CD8-positive, alpha-beta memory T cell (primary cell): Measurements from ENCODE around the gene PPP2R5C. TPM values are rescaled to one million over a fixed set of nuclear protein-coding genes. Genes with fewer than 3 reads are reported as not detected.
A peak's percentile ranks its signal among the peaks of the same experiment; 100 is the strongest.

ENCODE experiments used
- CTCF ChIA-PET: fragments of 350-600 bp; sonication (Branson Sonifier 250); formaldehyde crosslinking; loops from one replicate; lab custom pipeline; 2021; ENCODE audit warnings: antibody characterized with exemption; lab: Charles Lee
- POLR2A ChIA-PET: fragments of 350-600 bp; sonication (Branson Sonifier 250); formaldehyde crosslinking; loops from one replicate; lab custom pipeline; 2021; ENCODE audit warnings: antibody characterized with exemption; lab: Charles Lee
- DNase-seq, 5 donors: peaks; one replicate each; pipeline versions ENCODE4 v3.0.0 to v3.0.0-alpha.2; 2020 to 2022; ENCODE audit warnings: mixed read lengths in 1 of 5
- H3K27ac ChIP-seq: one replicate; pipeline ENCODE4 v1.7.0; 2013; ENCODE audit warnings: low read depth, mild to moderate bottlenecking, low read length, moderate library complexity
- H3K27me3 ChIP-seq: 2 replicates; pipeline ENCODE4 v1.7.0; 2013; ENCODE audit warnings: low read length, mild to moderate bottlenecking; ENCODE audit not compliant: insufficient read depth, poor library complexity, severe bottlenecking
- H3K36me3 ChIP-seq: 2 replicates; pipeline ENCODE4 v1.7.0; 2013; ENCODE audit warnings: mild to moderate bottlenecking, low read length, moderate library complexity; ENCODE audit not compliant: insufficient read depth
- H3K4me1 ChIP-seq: 2 replicates; pipeline ENCODE4 v1.7.0; 2013; ENCODE audit warnings: mild to moderate bottlenecking, low read length, moderate library complexity; ENCODE audit not compliant: insufficient read depth
- H3K4me3 ChIP-seq: 2 replicates; pipeline ENCODE4 v1.7.0; 2013; ENCODE audit warnings: mild to moderate bottlenecking, low read length
- H3K9me3 ChIP-seq: 2 replicates; pipeline ENCODE4 v1.7.0; 2013; ENCODE audit warnings: mild to moderate bottlenecking, low read length
- H3K27ac Mint-ChIP-seq, 8 donors: one replicate each; pipeline ENCODE4 v1.8.0; 2020 to 2021; ENCODE audit warnings: mixed read lengths in 8 of 8, mild to moderate bottlenecking in 6 of 8, inconsistent platforms in 3 of 8, moderate library complexity in 3 of 8
- H3K27me3 Mint-ChIP-seq, 2 donors: one replicate each; pipeline ENCODE4 v1.8.0; 2020 to 2021; ENCODE audit warnings: mixed read lengths in 2 of 2, mild to moderate bottlenecking in 1 of 2, moderate library complexity in 1 of 2
- H3K36me3 Mint-ChIP-seq, 3 donors: one replicate each; pipeline ENCODE4 v1.8.0; 2020 to 2021; ENCODE audit warnings: mixed read lengths in 3 of 3, inconsistent platforms in 1 of 3, mild to moderate bottlenecking in 1 of 3
- H3K4me1 Mint-ChIP-seq, 3 donors: one replicate each; pipeline ENCODE4 v1.8.0; 2020 to 2021; ENCODE audit warnings: mixed read lengths in 3 of 3, inconsistent platforms in 1 of 3, mild to moderate bottlenecking in 1 of 3
- H3K4me3 Mint-ChIP-seq, 7 donors: one replicate each; pipeline ENCODE4 v1.8.0; 2020 to 2021; ENCODE audit warnings: mixed read lengths in 7 of 7, mild to moderate bottlenecking in 6 of 7, moderate library complexity in 4 of 7, inconsistent platforms in 2 of 7
- H3K9me3 Mint-ChIP-seq, 5 donors: one replicate each; pipeline ENCODE4 v1.8.0; 2020 to 2022; ENCODE audit warnings: mixed read lengths in 5 of 5, mild to moderate bottlenecking in 3 of 5, moderate library complexity in 2 of 5, inconsistent platforms in 1 of 5
- polyA plus RNA-seq: library from polyadenylated mRNA; unstranded; fragments of 300-500 nt; fragmentation: Illumina TruSeq; gene quantifications from one replicate; pipeline ENCODE4 v1.2.3, GENCODE V29; 2021
- total RNA-seq, 2 experiments: library from RNA; stranded (reverse); gene quantifications; one replicate each; pipeline ENCODE4 v1.2.3, GENCODE V29; 2021

PPP2R5C gene
- total and polyA plus RNA-seq, 3 experiments from 2014 or later = 278 to 342 (median 307) TPM

DNA sequence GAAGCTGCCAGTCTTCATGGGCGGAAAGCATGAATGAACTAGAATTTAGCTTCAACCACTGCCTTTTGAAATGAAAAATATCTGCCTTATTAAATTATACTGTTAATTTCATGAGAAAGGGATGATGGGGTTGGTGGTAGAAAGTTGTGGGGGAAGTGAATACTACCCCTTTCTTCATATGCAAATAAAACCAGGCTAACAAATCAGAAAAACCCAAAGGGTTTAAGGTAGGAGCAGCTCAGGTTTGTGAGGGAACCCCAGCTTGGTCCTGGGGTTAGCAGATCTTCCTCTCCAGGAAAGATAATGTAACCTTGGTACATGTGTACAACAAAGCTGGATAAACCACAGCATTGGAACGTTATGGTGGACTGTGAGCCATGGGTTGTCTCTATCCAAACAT is 84.0 kb downstream of the PPP2R5C start:
- Histone ChIP-seq H3K27me3 (no peaks in the 10 kb centered on the region), H3K27ac (no peak overlapping the region), H3K4me1 (peaks cover 88% of the 10 kb centered on the region), H3K4me3 (no peak overlapping the region), H3K9me3 (no peaks in the 10 kb centered on the region), H3K36me3 (peaks cover 13% of the 10 kb centered on the region)
- Mint-ChIP-seq H3K9me3 (no peaks in the 10 kb centered on the region), H3K27me3 (no peaks in the 10 kb centered on the region), H3K27ac (peak overlapping the region in 7 of 8 donors; percentile 23 to 94 (median 74)), H3K36me3 (peaks cover 0 to 79% (median 8%) of the 10 kb centered on the region in 3 donors), H3K4me1 (peaks cover 84 to 100% (median 96%) of the 10 kb centered on the region in 3 donors), H3K4me3 (peak overlapping the region in 1 of 7 donors; percentile 9)
- no peak for DNase-seq
- POLR2A ChIA-PET = interaction anchor here (1.0 to 1.7 kb wide), 4 partner anchors 9 to 139 kb away, joined by 3 to 4 read pairs (median 4); no protein-coding TSS in a partner anchor
- CTCF ChIA-PET = interaction anchor here (0.9 to 3.9 kb wide), 6 partner anchors 8 to 139 kb away, joined by 3 to 29 read pairs (median 4); no protein-coding TSS in a partner anchor

DNA sequence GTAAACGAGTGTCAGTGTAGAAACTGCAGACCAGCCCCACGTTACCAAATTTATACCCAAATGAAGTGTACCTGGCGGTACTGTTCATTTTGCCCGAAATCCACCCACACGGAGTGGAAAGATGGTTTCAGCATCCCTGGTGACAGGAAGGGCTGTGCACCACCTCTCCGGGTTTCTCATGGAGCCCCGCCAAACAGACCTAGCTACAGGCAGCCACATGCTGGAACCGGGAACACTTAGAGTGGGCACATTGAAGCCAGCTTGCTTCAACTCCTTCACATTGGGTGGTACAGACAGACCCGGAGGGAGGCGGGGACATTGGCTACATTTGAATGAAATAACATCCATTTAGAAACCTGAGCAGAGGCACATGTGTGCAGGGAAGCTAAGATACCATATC is 84.4 kb downstream of the PPP2R5C start:
- Mint-ChIP-seq H3K4me1 (peaks cover 84 to 100% (median 96%) of the 10 kb centered on the region in 3 donors), H3K4me3 (peak overlapping the region in 3 of 7 donors; percentile 12 to 23 (median 13)), H3K36me3 (peaks cover 0 to 79% (median 8%) of the 10 kb centered on the region in 3 donors), H3K27ac (peak overlapping the region; percentile 66 to 94 (median 86)), H3K9me3 (no peaks in the 10 kb centered on the region), H3K27me3 (no peaks in the 10 kb centered on the region)
- peaks cover 88% of the 10 kb centered on the region for H3K4me1 ChIP-seq
- no peak overlapping the region for H3K27ac ChIP-seq
- ChIA-PET CTCF (interaction anchor here (1.0 to 3.9 kb wide), 5 partner anchors 8 to 139 kb away, joined by 3 to 29 read pairs (median 5); no protein-coding TSS in a partner anchor), POLR2A (interaction anchor here (0.6 to 1.7 kb wide), 5 partner anchors 9 to 139 kb away, joined by 3 to 5 read pairs (median 4); no protein-coding TSS in a partner anchor)
- H3K4me3 ChIP-seq = no peak overlapping the region
- no peaks in the 10 kb centered on the region for H3K9me3 ChIP-seq
- no peaks in the 10 kb centered on the region for H3K27me3 ChIP-seq
- peaks cover 13% of the 10 kb centered on the region for H3K36me3 ChIP-seq
- DNase-seq = no peak

DNA sequence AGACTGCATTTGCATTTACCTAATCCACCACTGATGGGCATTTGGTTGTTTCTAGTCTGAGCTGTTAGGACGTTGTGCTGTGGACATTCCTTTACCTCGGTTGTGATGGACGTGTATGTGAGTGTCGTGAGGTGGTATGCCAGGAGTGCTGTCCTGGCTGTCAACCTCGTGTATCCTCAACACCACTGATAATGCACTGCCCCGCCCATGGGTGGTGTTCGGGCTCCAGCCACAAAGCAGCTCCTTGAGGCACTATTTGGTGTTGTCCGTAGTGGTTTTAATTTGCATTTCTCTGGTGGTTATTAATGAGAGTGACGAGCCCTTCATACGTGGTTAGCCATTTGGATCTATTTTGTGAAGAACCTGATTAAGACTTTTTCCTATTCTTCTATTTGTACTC is 87.6 kb downstream of the PPP2R5C start:
- no peak for DNase-seq
- no peak overlapping the region for H3K27ac ChIP-seq
- Mint-ChIP-seq H3K9me3 (no peaks in the 10 kb centered on the region), H3K27me3 (no peaks in the 10 kb centered on the region), H3K36me3 (peaks cover 0 to 78% (median 4%) of the 10 kb centered on the region in 3 donors), H3K27ac (peak overlapping the region; percentile 33 to 97 (median 86)), H3K4me3 (peak overlapping the region in 6 of 7 donors; percentile 6 to 75 (median 58)), H3K4me1 (peaks cover 81 to 99% (median 99%) of the 10 kb centered on the region in 3 donors)
- peaks cover 88% of the 10 kb centered on the region for H3K4me1 ChIP-seq
- POLR2A ChIA-PET = interaction anchor here (0.8 to 1.0 kb wide), 2 partner anchors 9 to 142 kb away, joined by 3 to 6 read pairs; no protein-coding TSS in a partner anchor
- H3K27me3 ChIP-seq = no peaks in the 10 kb centered on the region
- no peak overlapping the region for H3K4me3 ChIP-seq
- CTCF ChIA-PET = interaction anchor here (0.7 to 1.2 kb wide), 3 partner anchors 15 to 79 kb away, joined by 3 to 4 read pairs (median 4); no protein-coding TSS in a partner anchor
- H3K36me3 ChIP-seq = peaks cover 13% of the 10 kb centered on the region
- H3K9me3 ChIP-seq = no peaks in the 10 kb centered on the region

GRCh38 chr14:101849640-101850039 is 88.1 kb downstream of the PPP2R5C start:
- ChIA-PET POLR2A (interaction anchor here (0.8 to 1.0 kb wide), 2 partner anchors 9 to 143 kb away, joined by 3 to 6 read pairs; no protein-coding TSS in a partner anchor), CTCF (interaction anchor here (0.8 to 1.2 kb wide), 3 partner anchors 16 to 20 kb away, joined by 3 to 4 read pairs (median 4); no protein-coding TSS in a partner anchor)
- H3K4me3 Mint-ChIP-seq = peak overlapping the region in 6 of 7 donors; percentile 6 to 75 (median 61)
- no peaks in the 10 kb centered on the region for H3K27me3 Mint-ChIP-seq
- no peak overlapping the region for H3K4me3 ChIP-seq
- H3K4me1 Mint-ChIP-seq = peaks cover 81 to 99% (median 99%) of the 10 kb centered on the region in 3 donors
- H3K27me3 ChIP-seq = no peaks in the 10 kb centered on the region
- no peaks in the 10 kb centered on the region for H3K9me3 Mint-ChIP-seq
- H3K36me3 Mint-ChIP-seq = peaks cover 0 to 77% (median 9%) of the 10 kb centered on the region in 3 donors
- DNase-seq = no peak
- H3K27ac Mint-ChIP-seq = peak overlapping the region; percentile 18 to 97 (median 86)
- H3K36me3 ChIP-seq = peaks cover 8% of the 10 kb centered on the region
- peaks cover 89% of the 10 kb centered on the region for H3K4me1 ChIP-seq
- no peaks in the 10 kb centered on the region for H3K9me3 ChIP-seq
- no peak overlapping the region for H3K27ac ChIP-seq

DNA sequence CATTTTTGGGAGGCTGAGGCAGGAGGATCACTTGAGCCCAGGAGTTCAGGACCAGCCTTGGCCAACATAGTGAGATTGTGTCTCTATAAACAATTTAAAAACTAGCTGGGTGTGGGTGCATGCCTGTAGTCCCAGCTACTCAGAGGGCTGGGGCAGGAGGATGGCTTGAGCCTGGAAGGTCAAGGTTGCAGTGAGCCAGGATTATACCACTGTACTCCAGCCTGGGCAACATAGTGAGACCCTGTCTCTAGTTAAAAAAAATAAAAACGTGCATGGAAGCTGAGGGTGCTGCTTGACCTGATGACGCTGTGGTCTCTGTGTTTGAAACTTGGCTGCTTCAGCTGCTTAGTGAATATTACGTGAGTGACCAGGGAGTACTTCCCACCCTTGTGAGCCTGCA is 89.7 kb downstream of the PPP2R5C start:
- H3K9me3 ChIP-seq = no peaks in the 10 kb centered on the region
- H3K4me1 Mint-ChIP-seq = peaks cover 82 to 99% (median 99%) of the 10 kb centered on the region in 3 donors

DNA sequence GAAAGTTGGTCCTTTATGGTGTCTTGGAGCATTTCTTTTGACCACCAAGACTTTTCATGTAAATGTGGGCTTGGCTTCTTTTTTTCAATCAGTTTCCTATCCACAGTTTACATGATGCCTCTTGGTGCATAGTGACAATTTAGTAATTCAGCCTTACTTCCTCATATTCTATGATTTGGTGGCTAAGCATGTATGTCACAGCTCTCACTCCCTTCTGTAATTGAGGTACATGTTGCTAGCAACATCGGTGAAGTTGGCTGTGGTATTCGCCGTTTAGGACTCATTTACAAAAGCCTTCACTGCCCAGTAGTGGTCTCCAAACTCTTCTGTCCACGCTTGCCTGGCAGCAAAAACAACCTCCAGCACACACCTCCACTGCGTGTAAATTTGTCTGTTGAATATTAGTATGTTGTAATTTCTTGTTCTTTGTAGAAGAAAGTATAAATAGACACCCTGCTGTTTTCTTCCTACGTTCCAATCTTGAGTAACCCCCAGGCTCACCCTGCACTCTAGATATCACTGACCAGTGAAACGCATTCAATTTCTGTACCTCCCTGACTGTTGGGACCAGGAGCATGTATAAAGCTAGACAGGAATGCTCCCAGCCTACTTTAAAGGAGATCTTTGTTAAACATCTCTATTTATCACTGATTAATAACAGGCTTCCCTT is 90.4 kb downstream of the PPP2R5C start:
- Mint-ChIP-seq H3K9me3 (no peaks in the 10 kb centered on the region), H3K27me3 (no peaks in the 10 kb centered on the region), H3K36me3 (peaks cover 0 to 78% (median 16%) of the 10 kb centered on the region in 3 donors), H3K27ac (peak overlapping the region; percentile 40 to 88 (median 78)), H3K4me1 (peaks cover 82 to 99% (median 99%) of the 10 kb centered on the region in 3 donors), H3K4me3 (peak overlapping the region in 5 of 7 donors; percentile 3 to 63 (median 29))
- Histone ChIP-seq H3K27me3 (no peaks in the 10 kb centered on the region), H3K9me3 (no peaks in the 10 kb centered on the region), H3K4me3 (no peak overlapping the region), H3K4me1 (peaks cover 83% of the 10 kb centered on the region), H3K36me3 (peaks cover 13% of the 10 kb centered on the region), H3K27ac (no peak overlapping the region)
- CTCF ChIA-PET = interaction anchor here (1.0 kb wide), 1 partner anchor 81 kb away, joined by 3 read pairs; no protein-coding TSS in a partner anchor
- POLR2A ChIA-PET = interaction anchor here (1.0 kb wide), 1 partner anchor 28 kb away, joined by 3 read pairs; no protein-coding TSS in a partner anchor
- DNase-seq = no peak

More for the DNA sequence above, 89.7 kb downstream of the PPP2R5C start:
- Mint-ChIP-seq H3K9me3 (no peaks in the 10 kb centered on the region), H3K27me3 (no peaks in the 10 kb centered on the region), H3K36me3 (peaks cover 0 to 78% (median 12%) of the 10 kb centered on the region in 3 donors), H3K27ac (peak overlapping the region; percentile 50 to 89 (median 83)), H3K4me3 (peak overlapping the region in 5 of 7 donors; percentile 29 to 59 (median 46))
- Histone ChIP-seq H3K4me3 (no peak overlapping the region), H3K27me3 (no peaks in the 10 kb centered on the region), H3K4me1 (peaks cover 89% of the 10 kb centered on the region), H3K36me3 (peaks cover 6% of the 10 kb centered on the region), H3K27ac (no peak overlapping the region)
- no peak for DNase-seq
- ChIA-PET POLR2A (interaction anchor here (1.0 kb wide), 1 partner anchor 27 kb away, joined by 3 read pairs; no protein-coding TSS in a partner anchor), CTCF (interaction anchor here (1.0 kb wide), 1 partner anchor 81 kb away, joined by 3 read pairs; no protein-coding TSS in a partner anchor)

GRCh38 chr14:101852785-101853184 is 91.3 kb downstream of the PPP2R5C start:
- H3K4me1 Mint-ChIP-seq = peaks cover 84 to 100% (median 99%) of the 10 kb centered on the region in 3 donors
- no peaks in the 10 kb centered on the region for H3K9me3 Mint-ChIP-seq
- H3K27ac Mint-ChIP-seq = peak overlapping the region in 5 of 8 donors; percentile 43 to 65 (median 64)
- no peaks in the 10 kb centered on the region for H3K27me3 ChIP-seq
- POLR2A ChIA-PET = no interaction called here
- no peak overlapping the region for H3K4me3 ChIP-seq
- CTCF ChIA-PET = interaction anchor here (1.4 to 2.0 kb wide), 2 partner anchors 9 to 56 kb away, joined by 3 to 6 read pairs; no protein-coding TSS in a partner anchor
- no peaks in the 10 kb centered on the region for H3K9me3 ChIP-seq
- H3K4me1 ChIP-seq = peaks cover 77% of the 10 kb centered on the region
- DNase-seq = no peak
- peaks cover 0 to 80% (median 16%) of the 10 kb centered on the region in 3 donors for H3K36me3 Mint-ChIP-seq
- H3K27me3 Mint-ChIP-seq = no peaks in the 10 kb centered on the region
- H3K36me3 ChIP-seq = peaks cover 18% of the 10 kb centered on the region
- H3K4me3 Mint-ChIP-seq = peak overlapping the region in 3 of 7 donors; percentile 3 to 49 (median 4)
- no peak overlapping the region for H3K27ac ChIP-seq
